Stimulated activated CD8-positive, alpha-beta memory T cell treated with anti-CD3 and anti-CD28 coated beads, Interleukin-15, amount 100 ng/mL, for 1 hour (primary cell): Measurements from ENCODE around the gene AOPEP.

Experiments used
- DNase-seq: peaks from one replicate; pipeline ENCODE4 v3.0.0-alpha.2; 2020; ENCODE audit warnings: low read depth

Gene AOPEP

GRCh38 chr9:94794476-94795167, 68.1 kb downstream of the AOPEP start:
- no peak for DNase-seq

GRCh38 chr9:94796687-94797086, 70.2 kb downstream of the AOPEP start:
- no peak for DNase-seq

GRCh38 chr9:94798201-94798600, 71.7 kb downstream of the AOPEP start:
- DNase-seq: no peak

- DNase-seq: no peak
These were observed 72.2 kb downstream of the AOPEP start for GRCh38 chr9:94798708-94799107.

GRCh38 chr9:94799578-94800264, 73.2 kb downstream of the AOPEP start:
- no peak for DNase-seq

- DNase-seq: no peak
These were observed 74.1 kb downstream of the AOPEP start for GRCh38 chr9:94800424-94801117.

- no peak for DNase-seq
These were observed 74.7 kb downstream of the AOPEP start for GRCh38 chr9:94801234-94801633.

- DNase-seq: no peak
These were observed 75.2 kb downstream of the AOPEP start for GRCh38 chr9:94801681-94802080.

- no peak for DNase-seq
These were observed 75.8 kb downstream of the AOPEP start for GRCh38 chr9:94802251-94802650.

- no peak for DNase-seq
These were observed 76.3 kb downstream of the AOPEP start for GRCh38 chr9:94802793-94803192.

GRCh38 chr9:94804316-94804715, 77.8 kb downstream of the AOPEP start:
- no peak for DNase-seq

GRCh38 chr9:94805051-94805489, 78.6 kb downstream of the AOPEP start:
- DNase-seq: no peak

- no peak for DNase-seq
These were observed 79.1 kb downstream of the AOPEP start for GRCh38 chr9:94805585-94805984.

- DNase-seq: no peak
These were observed 79.9 kb downstream of the AOPEP start for GRCh38 chr9:94806307-94806893.

- no peak for DNase-seq
These were observed 81.1 kb downstream of the AOPEP start for GRCh38 chr9:94807556-94807955.

GRCh38 chr9:94808926-94809700, 82.6 kb downstream of the AOPEP start:
- DNase-seq: no peak

GRCh38 chr9:94809778-94810177, 83.3 kb downstream of the AOPEP start:
- no peak for DNase-seq

GRCh38 chr9:94811074-94811473, 84.6 kb downstream of the AOPEP start:
- DNase-seq: no peak

GRCh38 chr9:94812343-94812742, 85.8 kb downstream of the AOPEP start:
- no peak for DNase-seq

- DNase-seq: no peak
These were observed 86.9 kb downstream of the AOPEP start for GRCh38 chr9:94813379-94813778.

- no peak for DNase-seq
These were observed 91.0 kb downstream of the AOPEP start for GRCh38 chr9:94817291-94818177.
